Thymus (tissue), 11 donors: ENCODE results near the gene ARV1. TPM values are rescaled to one million over a fixed set of nuclear protein-coding genes. Genes with fewer than 3 reads are reported as not detected.
"Not testable (repeated sequence)": the region's sequence is repeated elsewhere in the genome, so short reads cannot be mapped to it uniquely, and the experiment has no call there.

Source experiments
- DNase-seq, 9 donors: peaks; one replicate each; pipeline ENCODE4 v3.0.0-alpha.2; 2013; ENCODE audit warnings: low spot score in 9 of 9, low read depth in 6 of 9, missing footprints in 1 of 9
- H3K27ac ChIP-seq, 2 donors: one replicate each; pipeline ENCODE4 v1.5.1; 2013; ENCODE audit warnings: control low read depth in 1 of 2, low read depth in 1 of 2, low read length in 1 of 2, mild to moderate bottlenecking in 1 of 2, moderate library complexity in 1 of 2
- H3K27me3 ChIP-seq, 2 donors: one replicate each; pipeline ENCODE4 v1.5.1; 2013; ENCODE audit warnings: low read length in 1 of 2; ENCODE audit not compliant: control insufficient read depth in 2 of 2, insufficient read depth in 1 of 2
- H3K36me3 ChIP-seq, 2 donors: one replicate each; pipeline ENCODE4 v1.5.1; 2013; ENCODE audit warnings: low read length in 1 of 2, mild to moderate bottlenecking in 1 of 2, moderate library complexity in 1 of 2; ENCODE audit not compliant: control insufficient read depth in 2 of 2, insufficient read depth in 2 of 2
- H3K4me1 ChIP-seq, 2 donors: one replicate each; pipeline ENCODE4 v1.5.1; 2013; ENCODE audit warnings: low read length in 2 of 2; ENCODE audit not compliant: control insufficient read depth in 2 of 2, insufficient read depth in 2 of 2
- H3K4me3 ChIP-seq, 2 donors: one replicate each; pipeline ENCODE4 v1.5.1; 2013; ENCODE audit warnings: low read length in 2 of 2, control low read depth in 1 of 2, mild to moderate bottlenecking in 1 of 2
- H3K9me3 ChIP-seq, 2 donors: one replicate each; pipeline ENCODE4 v1.5.1; 2013; ENCODE audit warnings: low read length in 1 of 2, mild to moderate bottlenecking in 1 of 2; ENCODE audit not compliant: control insufficient read depth in 2 of 2, insufficient read depth in 1 of 2
- WGBS: extraction: QIAGEN DNeasy Blood & Tissue Kit; methylation state at CpG from one replicate; pipeline ENCODE4 v1.1.7; 2013; 5-methylcytosine and 5-hydroxymethylcytosine counted together
- polyA plus RNA-seq: library from polyadenylated mRNA; stranded (reverse); fragments of 200-250 nt; gene quantifications from one replicate; pipeline ENCODE4 v1.2.3, GENCODE V29; 2013
- total RNA-seq: library from RNA; stranded (reverse); fragments of 120-200 nt; gene quantifications from one replicate; pipeline ENCODE4 v1.2.4, GENCODE V29; 2013
- donor health status: healthy.

Gene ARV1
- total and polyA plus RNA-seq, 2 donors, result 21.7 to 32.4 TPM

DNA sequence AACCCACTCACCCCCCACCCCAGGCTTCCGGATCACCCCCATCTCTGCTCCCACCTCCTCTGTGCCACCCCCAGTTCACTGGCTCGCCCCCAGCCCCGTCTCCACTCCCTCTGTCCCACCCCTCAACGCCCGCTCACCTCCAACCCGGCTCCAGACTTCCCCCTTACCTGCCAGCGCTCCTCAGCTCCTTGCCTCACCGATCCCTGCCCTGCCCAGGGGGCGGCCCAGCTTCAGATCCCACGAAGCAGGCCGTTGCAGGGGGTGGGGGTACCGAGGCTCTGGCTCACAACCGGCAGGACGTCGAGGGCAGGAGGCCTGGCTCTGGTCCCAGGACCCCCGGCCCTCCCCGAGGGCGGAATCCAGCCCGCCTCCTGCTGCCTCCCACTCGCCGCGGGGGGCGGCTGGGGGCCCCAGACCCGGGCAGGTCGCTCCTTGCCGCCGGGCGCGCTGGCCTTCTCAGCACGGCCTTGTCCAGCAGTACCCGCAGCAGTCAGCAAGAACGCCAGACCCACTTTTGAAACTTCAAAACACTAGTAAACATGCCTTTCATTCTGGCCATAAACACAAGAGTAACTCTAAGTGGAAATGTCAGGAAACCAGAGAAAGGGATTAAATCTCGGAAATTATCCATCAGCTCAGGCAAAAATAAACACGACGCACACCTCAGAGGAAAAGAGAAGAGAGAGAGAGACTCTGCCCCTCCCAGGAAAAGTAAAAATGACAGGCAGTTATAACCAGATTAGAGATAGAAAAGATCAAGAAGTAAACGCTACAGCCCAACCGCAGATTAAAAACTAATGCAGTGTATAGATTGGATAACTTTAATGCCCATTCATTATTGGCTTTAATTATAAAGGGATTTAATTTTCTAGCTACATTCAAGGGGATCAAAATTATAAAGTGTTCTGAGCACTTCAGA lies 62.2 kb downstream of the ARV1 start:
- H3K36me3 ChIP-seq, result no peaks in the 10 kb centered on the region
- H3K4me3 ChIP-seq, result peak overlapping the region; percentile 48 to 74
- 20% methylated on average over 37 of the region's 37 CpGs for WGBS
- peaks cover 30 to 59% of the 10 kb centered on the region in 2 donors for H3K27me3 ChIP-seq
- no peaks in the 10 kb centered on the region for H3K9me3 ChIP-seq
- no peak overlapping the region for H3K27ac ChIP-seq
- DNase-seq, result peak in 1 of 9 donors; percentile 10
- H3K4me1 ChIP-seq, result peaks cover 0 to 22% of the 10 kb centered on the region in 2 donors

GRCh38 chr1:231041719-231042261 lies 62.9 kb downstream of the ARV1 start:
- no peak overlapping the region for H3K4me3 ChIP-seq
- H3K27ac ChIP-seq, result no peak overlapping the region
- no peaks in the 10 kb centered on the region for H3K9me3 ChIP-seq
- H3K27me3 ChIP-seq, result peaks cover 30 to 63% of the 10 kb centered on the region in 2 donors
- no peaks in the 10 kb centered on the region for H3K36me3 ChIP-seq
- peaks cover 0 to 17% of the 10 kb centered on the region in 2 donors for H3K4me1 ChIP-seq
- no peak for DNase-seq
- whole genome bisulfite sequencing, result 90% methylated on average over 9 of the region's 9 CpGs

DNA sequence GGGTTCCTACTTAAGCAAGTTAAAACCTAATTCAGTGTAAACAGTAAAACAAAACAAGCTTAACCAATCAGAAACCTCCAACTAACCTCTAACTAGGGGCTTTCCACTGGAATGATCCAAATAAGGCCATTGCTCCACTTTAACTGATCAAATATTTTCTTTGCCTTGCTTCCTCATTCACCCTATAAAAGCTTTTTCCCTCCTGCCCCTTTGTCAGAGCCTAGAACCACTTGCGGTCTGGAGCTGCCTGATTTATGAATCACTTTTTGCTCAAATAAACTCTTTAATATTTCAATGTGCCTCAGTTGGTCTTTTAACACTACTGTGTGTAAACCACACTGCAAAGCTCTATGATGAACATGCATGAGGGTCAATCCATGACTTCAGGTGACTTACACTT lies 65.7 kb downstream of the ARV1 start:
- DNase-seq, result no peak
- Histone ChIP-seq H3K9me3 (no peaks in the 10 kb centered on the region), H3K4me3 (no peak overlapping the region), H3K27ac (no peak overlapping the region), H3K27me3 (peaks cover 15 to 46% of the 10 kb centered on the region in 2 donors), H3K36me3 (no peaks in the 10 kb centered on the region), H3K4me1 (peaks cover 0 to 8% of the 10 kb centered on the region in 2 donors)
- WGBS, result 100% methylated on average over 1 of the region's 1 CpG

DNA sequence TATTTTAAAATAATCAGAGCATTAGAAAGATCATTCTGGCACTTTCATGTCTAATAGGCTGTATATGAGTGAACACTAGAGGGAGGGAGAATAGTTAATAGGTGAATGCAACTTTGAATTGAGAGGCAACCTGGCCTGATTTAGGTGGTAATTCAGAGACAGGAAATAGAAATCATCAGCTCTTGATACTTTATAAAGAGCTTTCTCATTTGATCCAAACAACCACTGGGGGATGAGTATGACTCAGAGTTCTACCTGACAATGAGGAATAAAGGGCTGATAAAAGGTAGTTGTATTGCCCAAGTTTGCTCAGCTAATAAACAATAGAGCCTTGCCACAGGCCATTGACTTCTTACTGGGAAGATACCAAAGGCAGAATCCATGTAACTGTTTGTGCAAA lies 66.4 kb downstream of the ARV1 start:
- DNase-seq, result no peak
- Histone ChIP-seq H3K4me3 (no peak overlapping the region), H3K4me1 (peaks cover 0 to 7% of the 10 kb centered on the region in 2 donors), H3K27me3 (peaks cover 10 to 41% of the 10 kb centered on the region in 2 donors), H3K9me3 (no peaks in the 10 kb centered on the region), H3K36me3 (no peaks in the 10 kb centered on the region), H3K27ac (no peak overlapping the region)

- H3K36me3 ChIP-seq, DNase-seq, H3K27ac ChIP-seq, H3K4me3 ChIP-seq, H3K9me3 ChIP-seq, H3K4me1 ChIP-seq: not testable (repeated sequence)
- 94% methylated on average over 10 of the region's 10 CpGs for WGBS
- H3K27me3 ChIP-seq, result peaks cover 4 to 33% of the 10 kb centered on the region in 2 donors
Observed at GRCh38 chr1:231045921-231046729, 67.2 kb downstream of the ARV1 start.

- Histone ChIP-seq H3K36me3 (no peaks in the 10 kb centered on the region), H3K9me3 (no peaks in the 10 kb centered on the region), H3K27ac (no peak overlapping the region), H3K4me3 (no peak overlapping the region), H3K27me3 (peaks cover 0 to 25% of the 10 kb centered on the region in 2 donors), H3K4me1 (no peaks in the 10 kb centered on the region)
- 74% methylated on average over 2 of the region's 2 CpGs for WGBS
- no peak for DNase-seq
Observed at GRCh38 chr1:231046730-231047395, 68.0 kb downstream of the ARV1 start.

GRCh38 chr1:231047529-231047928 lies 68.6 kb downstream of the ARV1 start:
- H3K27ac ChIP-seq, H3K36me3 ChIP-seq, H3K4me3 ChIP-seq, H3K4me1 ChIP-seq, DNase-seq, H3K9me3 ChIP-seq: not testable (repeated sequence)
- H3K27me3 ChIP-seq, result peaks cover 0 to 19% of the 10 kb centered on the region in 2 donors

DNA sequence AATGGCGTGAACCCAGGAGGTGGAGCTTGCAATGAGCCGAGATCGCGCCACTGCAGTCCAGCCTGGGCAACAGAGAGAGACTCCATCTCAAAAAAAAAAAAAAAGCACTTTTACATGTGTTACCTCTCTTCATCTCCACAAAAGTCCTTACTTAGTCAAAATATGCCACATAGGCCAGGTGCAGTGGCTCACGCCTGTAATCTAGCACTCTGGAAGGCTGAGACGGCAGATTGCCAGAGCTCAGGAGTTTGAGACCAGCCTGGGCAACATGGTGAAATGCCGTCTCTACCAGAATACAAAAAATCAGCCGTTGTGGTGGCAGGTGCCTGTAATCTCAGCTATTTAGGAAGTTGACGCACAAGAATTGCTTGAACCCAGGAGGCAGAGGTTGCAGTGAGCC lies 69.5 kb downstream of the ARV1 start:
- H3K9me3 ChIP-seq, H3K36me3 ChIP-seq, H3K4me1 ChIP-seq, DNase-seq, H3K27ac ChIP-seq, H3K4me3 ChIP-seq: not testable (repeated sequence)
- H3K27me3 ChIP-seq, result peaks cover 2 to 18% of the 10 kb centered on the region in 2 donors
- WGBS, result 90% methylated on average over 9 of the region's 9 CpGs
